Right kidney (tissue), 9 donors: ENCODE results near the gene ERP44.
"Not testable (repeated sequence)": the region's sequence is repeated elsewhere in the genome, so short reads cannot be mapped to it uniquely, and the experiment has no call there.

Experiments
- DNase-seq: peaks from one replicate; pipeline ENCODE4 v3.0.0-alpha.2; 2016
- long read RNA-seq, 8 donors: transcript quantifications; one replicate each; lab custom pipeline, GENCODE V29; 2026

The ERP44 gene
- long read RNA-seq, donor 1, full-length matches to known transcripts = 31 of 31 reads
- long read RNA-seq, donor 1, partial matches to known transcripts = 0 of 31 reads
- long read RNA-seq, donor 1, other reads (novel, unspliced or antisense) = 0 of 31 reads
- long read RNA-seq, donor 2, full-length matches to known transcripts = 15 of 22 reads
- long read RNA-seq, donor 2, partial matches to known transcripts = 7 of 22 reads
- long read RNA-seq, donor 2, other reads (novel, unspliced or antisense) = 0 of 22 reads
- long read RNA-seq, donor 3, full-length matches to known transcripts = 16 of 21 reads
- long read RNA-seq, donor 3, partial matches to known transcripts = 5 of 21 reads
- long read RNA-seq, donor 3, other reads (novel, unspliced or antisense) = 0 of 21 reads
- long read RNA-seq, donor 4, full-length matches to known transcripts = 29 of 35 reads
- long read RNA-seq, donor 4, partial matches to known transcripts = 6 of 35 reads
- long read RNA-seq, donor 4, other reads (novel, unspliced or antisense) = 0 of 35 reads
- long read RNA-seq, donor 5, full-length matches to known transcripts = 24 of 24 reads
- long read RNA-seq, donor 5, partial matches to known transcripts = 0 of 24 reads
- long read RNA-seq, donor 5, other reads (novel, unspliced or antisense) = 0 of 24 reads
- long read RNA-seq, donor 6, full-length matches to known transcripts = 15 of 15 reads
- long read RNA-seq, donor 6, partial matches to known transcripts = 0 of 15 reads
- long read RNA-seq, donor 6, other reads (novel, unspliced or antisense) = 0 of 15 reads
- long read RNA-seq, donor 7, full-length matches to known transcripts = 40 of 55 reads
- long read RNA-seq, donor 7, partial matches to known transcripts = 15 of 55 reads
- long read RNA-seq, donor 7, other reads (novel, unspliced or antisense) = 0 of 55 reads
- long read RNA-seq, donor 8, full-length matches to known transcripts = 40 of 45 reads
- long read RNA-seq, donor 8, partial matches to known transcripts = 5 of 45 reads
- long read RNA-seq, donor 8, other reads (novel, unspliced or antisense) = 0 of 45 reads

GRCh38 chr9:100098887-100099721, at the start of gene ERP44, which contains the start of gene INVS:
Gene ERP44, minus strand, starts transcription at chr9:100099000. Its CDS starts 160 bp downstream, at chr9:100098840.
Gene INVS, plus strand, starts transcription at chr9:100099243. Its CDS starts 5,279 bp downstream, at chr9:100104522.
- DNase-seq = peak; percentile 98

- DNase-seq = not testable (repeated sequence)
Measured at GRCh38 chr9:100145976-100146375, 47.2 kb upstream of the ERP44 start.

- not testable (repeated sequence) for DNase-seq
Measured at GRCh38 chr9:100145167-100145934, 46.6 kb upstream of the ERP44 start.

- DNase-seq = not testable (repeated sequence)
Measured at GRCh38 chr9:100141862-100142261, 43.1 kb upstream of the ERP44 start.

- not testable (repeated sequence) for DNase-seq
Measured at GRCh38 chr9:100140303-100140702, 41.5 kb upstream of the ERP44 start.

- not testable (repeated sequence) for DNase-seq
Measured at GRCh38 chr9:100136799-100137198, 38.0 kb upstream of the ERP44 start.

GRCh38 chr9:100134731-100135130, 35.9 kb upstream of the ERP44 start:
- no peak for DNase-seq

GRCh38 chr9:100131875-100132430, 33.2 kb upstream of the ERP44 start:
- no peak for DNase-seq

- no peak for DNase-seq
Measured at GRCh38 chr9:100131216-100131615, 32.4 kb upstream of the ERP44 start.

- DNase-seq = no peak
Measured at GRCh38 chr9:100129772-100130171, 31.0 kb upstream of the ERP44 start.

- no peak for DNase-seq
Measured at GRCh38 chr9:100126423-100126822, 27.6 kb upstream of the ERP44 start.

- DNase-seq = no peak
Measured at GRCh38 chr9:100125910-100126309, 27.1 kb upstream of the ERP44 start.

GRCh38 chr9:100125236-100125635, 26.4 kb upstream of the ERP44 start:
- no peak for DNase-seq

GRCh38 chr9:100120286-100120685, 21.5 kb upstream of the ERP44 start:
- no peak for DNase-seq

- DNase-seq = no peak
Measured at GRCh38 chr9:100117316-100117715, 18.5 kb upstream of the ERP44 start.

GRCh38 chr9:100112677-100113336, 14.0 kb upstream of the ERP44 start:
- no peak for DNase-seq

GRCh38 chr9:100111235-100111634, 12.4 kb upstream of the ERP44 start:
- DNase-seq = no peak

- no peak for DNase-seq
Measured at GRCh38 chr9:100108559-100108958, 9.8 kb upstream of the ERP44 start.

GRCh38 chr9:100106616-100107015, 7.8 kb upstream of the ERP44 start:
- no peak for DNase-seq

- no peak for DNase-seq
Measured at GRCh38 chr9:100105861-100106260, 7.1 kb upstream of the ERP44 start.
